HepG2 (cell line): Measurements from ENCODE around the gene GRK3.

Source experiments
- BRCA1 ChIP-seq: sonication (generic); formaldehyde crosslinking; IDR thresholded peaks from 2 replicates; pipeline ENCODE4 v1.4.0; 2020; ENCODE audit warnings: missing genetic modification reagents
- GLI4 ChIP-seq: sonication (generic); formaldehyde crosslinking; IDR thresholded peaks from 2 replicates; pipeline ENCODE4 v1.5.1; 2020; ENCODE audit warnings: missing genetic modification reagents, mild to moderate bottlenecking, moderate library complexity, borderline replicate concordance
- KLF12 ChIP-seq: sonication (generic); formaldehyde crosslinking; IDR thresholded peaks from 2 replicates; pipeline ENCODE4 v1.4.0; 2020; ENCODE audit warnings: missing genetic modification reagents, borderline replicate concordance
- YEATS2 ChIP-seq: sonication (generic); formaldehyde crosslinking; IDR thresholded peaks from 2 replicates; pipeline ENCODE4 v1.4.0; 2020; ENCODE audit warnings: missing genetic modification reagents, borderline replicate concordance
- ZNF24 ChIP-seq: fragments of 450-650 bp; IDR thresholded peaks from 2 replicates; pipeline ENCODE4 v1.6.1; 2017; ENCODE audit warnings: antibody characterized with exemption, mild to moderate bottlenecking

DNA sequence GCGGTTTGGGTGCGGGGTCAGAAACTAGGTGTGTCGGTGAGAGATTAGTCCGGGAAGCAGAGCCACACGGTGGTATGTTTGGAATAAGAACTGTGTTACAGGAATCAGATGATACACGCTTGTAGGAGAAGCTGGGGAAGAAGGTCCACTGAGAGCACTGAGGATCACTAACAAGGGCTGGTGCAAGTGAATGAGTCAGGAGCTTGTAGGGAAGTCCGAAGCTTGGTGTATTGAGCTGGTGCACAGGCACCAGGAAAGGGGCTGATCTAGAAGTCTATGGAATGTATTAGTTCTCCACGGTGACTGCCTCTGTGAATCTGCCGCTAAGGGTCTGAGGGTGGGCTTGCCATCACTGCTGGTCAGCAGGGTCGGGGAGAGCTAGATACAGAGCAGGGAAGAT lies 18.8 kb upstream of the GRK3 start:
- no peak for TF ChIP-seq YEATS2 (CRISPR knock-in tag)
- TF ChIP-seq BRCA1 (CRISPR knock-in tag): no peak
- no peak for TF ChIP-seq ZNF24
- TF ChIP-seq KLF12: no peak
- TF ChIP-seq GLI4 (CRISPR knock-in tag): no peak
